ENCODE results near the gene FLOT1. TPM values are rescaled to one million over a fixed set of nuclear protein-coding genes. Genes with fewer than 3 reads are reported as not detected.

FLOT1 gene
- total and polyA plus RNA-seq, 2 experiments from 2014 or later = 208 to 236 TPM

GRCh38 chr6:30781743-30782424 lies 39.4 kb upstream of the FLOT1 start:
- Histone ChIP-seq H3K9me3 (ENCODE audit: low read depth) (no peaks in the 10 kb centered on the region), H3K4me3 (no peak overlapping the region), H3K36me3 (no peaks in the 10 kb centered on the region), H3K27me3 (no peaks in the 10 kb centered on the region), H3K27ac (peak overlapping the region; percentile 35), H3K4me1 (ENCODE audit: low read depth) (peaks cover 27% of the 10 kb centered on the region)
- peak; percentile 25 to 99 for DNase-seq (ENCODE audit: low read depth in 1 of 2, low spot score in 1 of 2)
- no peak for TF ChIP-seq CTCF (IDR thresholded peaks at IDR 0.05; ENCODE audit: low read depth, low read length)

DNA sequence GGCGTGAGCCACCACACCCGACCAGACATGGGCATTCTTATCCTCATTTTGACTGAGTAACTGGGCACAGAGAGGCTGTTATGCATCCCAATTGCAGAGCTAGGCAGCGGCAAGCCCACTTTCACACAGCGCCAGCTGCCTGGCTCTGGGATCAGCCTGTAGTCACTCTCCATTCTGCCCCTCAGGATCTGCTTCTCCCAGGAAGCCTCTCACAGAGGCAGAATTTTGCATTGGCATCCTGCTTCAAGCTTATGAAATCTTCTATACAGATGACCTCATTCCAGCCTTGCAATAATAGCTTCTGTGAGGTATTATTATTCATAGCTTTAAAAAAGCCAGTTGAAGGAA lies 38.9 kb upstream of the FLOT1 start:
- H3K27me3 ChIP-seq = no peaks in the 10 kb centered on the region
- H3K4me3 ChIP-seq = no peak overlapping the region
- H3K27ac ChIP-seq = no peak overlapping the region
- TF ChIP-seq CTCF (IDR thresholded peaks at IDR 0.05; ENCODE audit: low read depth, low read length) = no peak
- no peaks in the 10 kb centered on the region for H3K9me3 ChIP-seq (ENCODE audit: low read depth)
- no peak for DNase-seq (ENCODE audit: low read depth in 1 of 2, low spot score in 1 of 2)
- H3K36me3 ChIP-seq = no peaks in the 10 kb centered on the region
- H3K4me1 ChIP-seq (ENCODE audit: low read depth) = peaks cover 27% of the 10 kb centered on the region

DNA sequence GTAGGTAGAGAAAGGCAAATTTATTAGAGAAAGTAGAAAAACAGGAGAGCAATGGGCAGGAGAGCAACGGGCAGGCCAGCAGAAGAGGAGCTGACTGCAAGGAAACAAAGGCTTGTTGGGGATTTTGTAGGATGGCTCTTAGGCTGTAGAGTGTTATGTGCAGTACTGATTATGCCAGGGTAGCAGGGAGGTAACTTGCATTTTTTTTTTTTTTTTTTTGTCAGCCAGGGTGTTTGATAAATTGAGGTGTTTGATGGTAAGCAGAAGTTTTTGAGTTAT lies 38.1 kb upstream of the FLOT1 start:
- Histone ChIP-seq H3K4me1 (ENCODE audit: low read depth) (peaks cover 27% of the 10 kb centered on the region), H3K27me3 (no peaks in the 10 kb centered on the region), H3K4me3 (no peak overlapping the region), H3K27ac (no peak overlapping the region), H3K36me3 (no peaks in the 10 kb centered on the region), H3K9me3 (ENCODE audit: low read depth) (no peaks in the 10 kb centered on the region)
- no peak for DNase-seq (ENCODE audit: low read depth in 1 of 2, low spot score in 1 of 2)
- TF ChIP-seq CTCF (IDR thresholded peaks at IDR 0.05; ENCODE audit: low read depth, low read length) = no peak

- Histone ChIP-seq H3K36me3 (no peaks in the 10 kb centered on the region), H3K4me3 (no peak overlapping the region), H3K27ac (peak overlapping the region; percentile 64), H3K27me3 (no peaks in the 10 kb centered on the region), H3K9me3 (ENCODE audit: low read depth) (no peaks in the 10 kb centered on the region), H3K4me1 (ENCODE audit: low read depth) (peaks cover 27% of the 10 kb centered on the region)
- no peak for TF ChIP-seq CTCF (IDR thresholded peaks at IDR 0.05; ENCODE audit: low read depth, low read length)
- DNase-seq (ENCODE audit: low read depth in 1 of 2, low spot score in 1 of 2) = no peak
Observed at GRCh38 chr6:30779850-30780641, 37.6 kb upstream of the FLOT1 start.

GRCh38 chr6:30778001-30778635 lies 35.6 kb upstream of the FLOT1 start:
- DNase-seq (ENCODE audit: low read depth in 1 of 2, low spot score in 1 of 2) = no peak
- Histone ChIP-seq H3K36me3 (no peaks in the 10 kb centered on the region), H3K4me1 (ENCODE audit: low read depth) (peaks cover 27% of the 10 kb centered on the region), H3K9me3 (ENCODE audit: low read depth) (no peaks in the 10 kb centered on the region), H3K4me3 (no peak overlapping the region), H3K27ac (peak overlapping the region; percentile 64), H3K27me3 (no peaks in the 10 kb centered on the region)
- no peak for TF ChIP-seq CTCF (IDR thresholded peaks at IDR 0.05; ENCODE audit: low read depth, low read length)

Data from cardiac muscle cell (in vitro differentiated cells and primary cell).